ENCODE measurements around the gene DRAM1. TPM values are rescaled to one million over a fixed set of nuclear protein-coding genes. Genes with fewer than 3 reads are reported as not detected.

The DRAM1 gene
- total and polyA plus RNA-seq, 10 of the 15 experiments (the other 5 are each of a cell fraction or from before 2014, with no cell fraction given) = 22.4 to 91.5 (median 41.4) TPM

DNA sequence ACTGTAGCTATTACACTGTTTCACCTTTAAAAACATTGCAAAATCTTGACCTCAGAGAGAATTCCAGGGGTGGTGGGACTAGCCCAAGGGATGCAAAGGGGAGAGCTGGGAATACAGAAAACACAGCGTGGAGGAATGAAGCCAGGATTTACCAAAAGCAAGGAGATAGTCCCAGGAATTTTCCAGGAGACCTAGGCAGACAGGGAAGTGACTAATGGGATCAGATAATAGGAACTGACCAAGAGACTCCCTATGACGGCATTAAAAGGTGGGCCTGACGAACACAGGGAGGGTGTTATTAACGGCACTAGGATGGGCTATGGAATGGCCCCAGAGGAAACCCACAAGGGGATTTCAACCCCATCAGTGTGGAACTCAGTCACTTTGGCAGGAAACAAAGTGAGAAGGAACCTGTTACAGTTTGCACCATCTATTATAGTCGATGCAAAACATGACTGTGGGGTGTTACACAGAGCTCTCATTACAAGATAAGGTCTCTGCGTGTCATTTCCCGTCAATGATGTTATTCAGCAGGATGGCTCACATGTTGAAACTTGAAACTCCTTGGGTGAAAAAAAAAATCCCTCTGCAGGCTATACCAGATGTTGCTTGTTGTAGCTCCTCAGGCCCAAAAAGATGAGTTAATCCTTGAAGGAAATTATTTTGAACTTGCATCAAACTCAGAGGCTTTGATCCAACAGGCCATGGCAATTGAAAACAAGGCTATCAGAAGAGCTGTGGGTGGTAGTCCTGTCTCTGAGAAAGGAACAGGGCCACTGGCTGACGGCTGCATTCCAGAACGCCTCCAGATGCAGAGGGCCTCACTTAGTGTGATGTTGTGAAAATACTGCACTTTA lies 58.7 kb downstream of the DRAM1 start (continued):
- TF ChIP-seq CEBPB (IDR thresholded peaks at IDR 0.05; ENCODE audit: borderline replicate concordance in 1 of 2, low read depth in 2 of 2, low read length in 2 of 2) (peak in 1 of 2 experiments; percentile 81; a peak in 2 of 4 replicates), FOXM1 (IDR thresholded peaks at IDR 0.05; ENCODE audit: low read depth, low read length) (peak; percentile 95), PML (IDR thresholded peaks at IDR 0.05; ENCODE audit: low read length) (peak; percentile 90; the same call in 1 of the 2 replicates), CHD2 (IDR thresholded peaks at IDR 0.05; ENCODE audit: borderline replicate concordance, low read depth, low read length) (peak; percentile 81), POLR2AphosphoS5 (IDR thresholded peaks at IDR 0.05; ENCODE audit: low read length) (peak; percentile 95), NR2F1 (conservative IDR thresholded peaks at IDR 0.05) (peak; percentile 79), STAT1 (conservative IDR thresholded peaks at IDR 0.05) (0 out of 2 replicates have a peak, but pooled peaks have one; percentile 30), NFYB (IDR thresholded peaks at IDR 0.05; ENCODE audit: insufficient read depth, low read depth, low read length) (no peak), DPF2 (IDR thresholded peaks at IDR 0.05) (peak; percentile 70; the same call in 1 of the 2 replicates), YY1 (IDR thresholded peaks at IDR 0.05; ENCODE audit: low read depth, low read length) (peak; percentile 59; the same call in 1 of the 2 replicates), TCF7 (IDR thresholded peaks at IDR 0.05; ENCODE audit: borderline replicate concordance) (0 out of 2 replicates have a peak, but pooled peaks have one; percentile 30), MTA2 (IDR thresholded peaks at IDR 0.05; ENCODE audit: low read depth) (peak; percentile 89), BCL3 (IDR thresholded peaks at IDR 0.05; ENCODE audit: borderline replicate concordance, insufficient read depth, low read depth, low read length, poor library complexity, severe bottlenecking) (peak; percentile 42), HCFC1 (IDR thresholded peaks at IDR 0.05; ENCODE audit: low read length) (no peak), EP300 (IDR thresholded peaks at IDR 0.05; ENCODE audit: borderline replicate concordance in 1 of 2, control insufficient read depth in 1 of 2, low read depth in 2 of 2, low read length in 2 of 2) (peak; percentile 98 to 99), ZBED1 (IDR thresholded peaks at IDR 0.05; ENCODE audit: borderline replicate concordance) (peak; percentile 91), ZBTB4 (CRISPR knock-in tag; IDR thresholded peaks at IDR 0.05) (0 out of 2 replicates have a peak, but pooled peaks have one; percentile 36)
- TF ChIP-seq, protein P1, sequence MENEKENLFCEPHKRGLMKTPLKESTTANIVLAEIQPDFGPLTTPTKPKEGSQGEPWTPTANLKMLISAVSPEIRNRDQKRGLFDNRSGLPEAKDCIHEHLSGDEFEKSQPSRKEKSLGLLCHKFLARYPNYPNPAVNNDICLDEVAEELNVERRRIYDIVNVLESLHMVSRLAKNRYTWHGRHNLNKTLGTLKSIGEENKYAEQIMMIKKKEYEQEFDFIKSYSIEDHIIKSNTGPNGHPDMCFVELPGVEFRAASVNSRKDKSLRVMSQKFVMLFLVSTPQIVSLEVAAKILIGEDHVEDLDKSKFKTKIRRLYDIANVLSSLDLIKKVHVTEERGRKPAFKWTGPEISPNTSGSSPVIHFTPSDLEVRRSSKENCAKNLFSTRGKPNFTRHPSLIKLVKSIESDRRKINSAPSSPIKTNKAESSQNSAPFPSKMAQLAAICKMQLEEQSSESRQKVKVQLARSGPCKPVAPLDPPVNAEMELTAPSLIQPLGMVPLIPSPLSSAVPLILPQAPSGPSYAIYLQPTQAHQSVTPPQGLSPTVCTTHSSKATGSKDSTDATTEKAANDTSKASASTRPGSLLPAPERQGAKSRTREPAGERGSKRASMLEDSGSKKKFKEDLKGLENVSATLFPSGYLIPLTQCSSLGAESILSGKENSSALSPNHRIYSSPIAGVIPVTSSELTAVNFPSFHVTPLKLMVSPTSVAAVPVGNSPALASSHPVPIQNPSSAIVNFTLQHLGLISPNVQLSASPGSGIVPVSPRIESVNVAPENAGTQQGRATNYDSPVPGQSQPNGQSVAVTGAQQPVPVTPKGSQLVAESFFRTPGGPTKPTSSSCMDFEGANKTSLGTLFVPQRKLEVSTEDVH (IDR thresholded peaks at IDR 0.05; ENCODE audit: low read depth, partially characterized antibody) = no peak
